ENCODE data around the gene SNX1.
"Not testable (repeated sequence)": the region's sequence is repeated elsewhere in the genome, so short reads cannot be mapped to it uniquely, and the experiment has no call there.

Gene SNX1

GRCh38 chr15:64073496-64073895 is 22.3 kb upstream of the SNX1 start:
- not testable (repeated sequence) for DNase-seq (ENCODE audit: low spot score)

DNA sequence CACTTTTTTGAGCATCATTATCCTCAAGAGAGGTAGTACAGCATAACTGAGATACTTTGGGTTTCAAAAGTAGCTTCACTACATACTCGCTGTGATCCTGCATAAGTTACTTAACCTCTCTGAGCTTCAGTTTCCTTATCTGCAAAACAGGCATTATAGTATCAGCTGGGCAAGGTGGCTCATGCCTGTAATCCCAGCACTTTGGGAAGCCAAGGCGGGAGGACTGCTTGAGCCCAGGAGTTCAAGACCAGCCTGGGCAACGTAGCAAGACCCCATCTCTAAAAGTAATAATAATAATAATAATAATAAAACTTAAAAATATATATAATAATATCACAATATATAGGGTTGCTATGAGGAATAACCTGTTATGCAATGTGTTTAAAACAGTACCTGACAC is 13.0 kb upstream of the SNX1 start:
- no peak for DNase-seq (ENCODE audit: low spot score)

DNA sequence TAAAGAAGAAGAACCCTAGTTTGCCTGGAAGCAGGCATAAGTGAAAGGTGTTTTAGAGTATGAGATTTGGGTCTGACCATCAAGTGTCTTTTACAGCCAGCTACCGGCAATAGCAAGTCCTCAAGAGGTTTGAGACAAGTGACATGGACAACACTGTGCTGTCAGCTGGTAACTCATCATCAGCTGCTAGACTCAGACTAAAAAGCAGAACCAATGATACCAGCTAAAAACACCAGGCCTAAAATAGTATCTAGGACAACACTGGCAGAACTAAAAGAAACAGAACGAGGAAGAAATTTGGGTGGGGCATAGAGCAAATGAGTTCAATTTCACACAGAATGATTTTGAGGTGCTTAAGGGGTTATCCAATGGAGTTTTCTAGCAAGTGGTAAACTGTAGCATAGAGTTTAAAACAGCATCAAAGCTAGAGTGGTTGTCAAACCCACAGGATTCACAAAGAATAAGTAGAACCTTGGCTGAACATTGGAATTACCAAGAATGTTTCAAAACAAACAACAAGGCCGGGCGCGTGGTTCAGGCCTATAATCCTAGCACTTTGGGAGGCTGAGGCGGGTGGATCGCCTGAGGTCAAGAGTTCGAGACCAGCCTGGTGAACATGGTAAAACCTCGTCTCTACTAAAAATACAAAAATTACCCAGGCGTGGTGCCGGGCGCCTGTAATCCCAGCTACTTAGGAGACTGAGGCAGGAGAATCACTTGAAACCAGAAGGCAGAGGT is 6.1 kb upstream of the SNX1 start:
- DNase-seq (ENCODE audit: low spot score) = no peak

GRCh38 chr15:64090527-64090926 is 5.3 kb upstream of the SNX1 start:
- DNase-seq (ENCODE audit: low spot score) = no peak

GRCh38 chr15:64092075-64092820 is 3.5 kb upstream of the SNX1 start:
- DNase-seq (ENCODE audit: low spot score) = no peak

DNA sequence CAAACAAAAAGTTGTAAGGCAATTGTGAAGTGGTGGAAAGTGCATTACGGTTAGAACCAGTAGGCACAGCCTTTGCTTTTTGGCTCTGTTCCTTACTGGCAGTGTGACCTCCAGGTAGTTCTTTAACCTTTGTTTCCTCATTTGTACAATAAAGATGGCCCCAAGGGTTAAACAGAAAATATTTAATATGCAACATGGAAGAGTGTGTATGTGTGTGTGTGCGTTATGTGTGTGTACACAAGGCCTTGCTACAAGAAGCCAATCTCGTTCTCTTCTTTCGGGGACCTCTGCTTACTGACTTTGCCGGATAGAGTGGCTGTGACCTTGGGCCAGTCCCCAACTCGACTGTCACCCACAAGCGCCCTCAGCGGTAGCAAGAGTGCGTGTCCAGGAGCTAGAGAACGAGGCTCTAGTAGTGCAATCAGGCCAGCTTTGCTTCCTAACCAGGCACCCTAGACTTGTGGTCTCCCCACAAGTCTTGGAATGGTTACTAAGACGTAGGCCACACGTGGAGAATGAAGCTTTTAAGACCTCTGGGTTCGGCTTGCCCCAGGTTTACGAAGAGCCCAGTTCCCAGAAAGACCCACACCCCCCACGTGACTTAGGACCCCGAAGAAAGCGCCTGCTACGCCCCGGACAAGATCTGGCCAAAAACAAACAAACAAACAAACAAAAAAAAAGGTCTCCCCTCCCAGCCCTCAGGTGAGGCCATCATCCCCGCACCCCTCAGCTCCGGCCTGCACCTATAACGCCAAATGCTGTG is 2.7 kb upstream of the SNX1 start:
- no peak for DNase-seq (ENCODE audit: low spot score)

DNA sequence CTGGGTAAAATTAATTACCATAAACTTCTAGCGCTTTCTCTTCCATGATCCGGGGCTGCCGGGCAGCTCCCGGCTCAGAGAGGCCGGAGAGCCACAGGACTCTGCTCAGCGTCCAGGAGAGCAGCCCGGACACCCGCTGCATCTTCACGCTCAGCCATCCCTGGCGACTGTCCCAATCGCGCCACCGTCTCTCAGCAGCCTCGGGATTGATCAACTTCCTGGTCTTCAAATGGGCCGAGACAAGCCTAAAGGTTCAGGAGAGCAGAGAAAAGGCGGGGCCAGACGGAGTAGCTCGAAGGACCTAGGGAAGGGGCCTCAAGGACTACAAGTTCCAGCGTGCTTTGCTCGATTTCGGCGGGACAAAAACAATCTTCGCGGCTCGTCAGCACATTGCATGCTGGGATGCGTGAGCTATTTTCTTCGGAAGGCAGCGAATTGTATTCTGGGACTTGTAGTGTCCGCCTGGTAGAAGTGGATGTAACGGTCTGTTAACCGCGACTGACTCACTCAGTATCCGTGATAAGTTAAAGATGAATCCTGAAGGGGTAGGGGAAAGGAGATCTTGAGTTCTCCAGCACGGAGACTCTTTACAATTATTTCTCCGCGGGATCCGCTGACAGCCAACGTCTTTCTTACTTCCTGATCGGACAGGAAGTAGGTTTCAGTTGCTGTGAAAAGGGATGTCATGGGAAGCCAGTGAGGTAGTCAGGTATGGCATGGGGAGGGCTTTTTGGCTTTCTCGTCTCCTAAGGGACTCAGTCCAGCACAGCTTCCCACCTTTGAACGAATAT is 2.0 kb upstream of the SNX1 start, which contains the start of gene CIAO2A:
CIAO2A (minus strand) TSS at position 212 of the 791 bp plus-strand sequence; CDS start at position 142, 70 bp downstream.
- DNase-seq (ENCODE audit: low spot score) = peak; percentile 99

DNA sequence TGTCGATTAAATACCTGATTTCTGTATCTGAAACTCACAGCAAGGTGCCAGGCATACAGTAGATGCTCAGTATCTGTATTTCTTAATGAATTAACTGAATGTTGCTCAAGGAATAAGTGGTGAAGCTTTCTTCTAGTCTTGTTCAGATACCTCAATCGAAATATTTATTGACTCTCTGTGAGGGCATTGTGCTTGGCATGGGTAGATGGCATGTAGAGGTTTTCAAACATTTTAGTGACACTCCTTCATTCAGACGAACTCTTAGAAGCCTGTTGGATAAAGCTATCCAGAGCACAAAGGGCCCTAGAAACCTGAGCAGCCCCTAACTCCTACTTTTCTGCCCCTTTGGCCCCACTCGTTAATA is 369 bp upstream of the SNX1 start:
- DNase-seq (ENCODE audit: low spot score) = no peak

DNA sequence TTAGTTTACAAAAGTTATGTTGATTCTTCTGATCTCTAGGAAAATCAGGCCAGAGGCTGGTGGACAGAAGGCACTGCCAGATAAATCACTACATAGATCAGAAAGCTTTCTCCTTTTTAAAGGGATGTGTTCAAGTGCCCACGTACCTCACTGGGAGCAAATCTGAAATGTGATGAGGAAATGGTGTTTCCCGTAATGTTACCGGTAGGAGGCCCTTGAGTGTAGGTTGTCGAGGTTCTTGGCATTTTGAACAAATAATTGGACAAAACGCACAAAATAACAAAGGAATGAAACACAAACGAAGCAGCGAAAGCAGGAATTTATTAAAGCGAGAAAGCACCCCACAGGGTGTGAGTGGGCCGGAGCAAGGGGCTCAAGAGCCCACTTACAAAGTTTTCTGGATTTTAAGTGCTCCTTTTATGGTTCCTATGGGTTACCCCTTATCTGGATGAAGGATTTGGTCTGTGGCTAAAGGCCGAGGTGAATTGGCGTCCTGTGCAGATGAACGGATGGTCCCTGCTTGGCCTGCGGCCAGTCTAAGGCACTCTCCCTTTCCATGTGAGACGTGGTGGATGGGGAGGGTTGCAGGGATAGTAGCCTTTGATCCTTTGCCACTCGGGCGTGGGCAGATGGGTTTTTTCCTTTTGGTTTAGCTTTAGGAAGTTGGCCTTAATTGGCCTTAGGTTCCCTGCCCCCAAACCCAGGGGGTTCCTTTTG is 1.0 kb downstream of the SNX1 start:
- DNase-seq (ENCODE audit: low spot score) = no peak

GRCh38 chr15:64099379-64099778 is 3.6 kb downstream of the SNX1 start:
- DNase-seq (ENCODE audit: low spot score) = no peak

- DNase-seq (ENCODE audit: low spot score) = no peak
Observed at GRCh38 chr15:64100958-64101357, 5.2 kb downstream of the SNX1 start.

GRCh38 chr15:64102497-64102896 is 6.7 kb downstream of the SNX1 start:
- no peak for DNase-seq (ENCODE audit: low spot score)

GRCh38 chr15:64105113-64105704 is 9.4 kb downstream of the SNX1 start:
- DNase-seq (ENCODE audit: low spot score) = no peak

- DNase-seq (ENCODE audit: low spot score) = no peak
Observed at GRCh38 chr15:64107337-64107736, 11.6 kb downstream of the SNX1 start.

DNA sequence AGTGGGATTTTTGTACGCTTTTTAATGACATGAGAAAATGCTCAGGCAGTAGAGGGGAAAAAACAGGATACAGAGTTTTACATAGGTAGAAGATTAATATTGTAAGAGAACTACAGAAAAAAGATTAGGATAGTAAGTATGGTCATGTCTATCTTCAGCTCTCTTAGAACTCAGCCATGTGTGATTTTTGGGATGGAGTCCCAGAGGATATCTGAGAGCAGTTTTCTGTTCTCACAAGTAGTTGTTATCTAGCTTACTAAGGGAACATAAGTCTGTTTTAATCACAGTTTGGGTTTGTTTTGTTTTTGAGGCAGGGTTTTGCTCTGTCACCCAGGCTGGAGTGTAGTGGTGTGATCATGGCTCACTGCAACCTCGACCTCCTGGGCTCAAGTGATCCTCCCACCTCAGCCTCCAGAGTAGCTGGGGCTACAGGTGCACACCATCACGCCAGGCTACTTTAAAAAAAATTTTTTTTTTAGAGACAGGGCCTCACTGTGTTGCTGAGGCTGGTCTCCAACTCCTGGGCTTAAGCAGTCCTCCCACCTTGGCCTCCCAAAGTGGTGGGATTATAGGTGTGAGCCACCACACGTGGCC is 14.4 kb downstream of the SNX1 start:
- DNase-seq (ENCODE audit: low spot score) = not testable (repeated sequence)

DNA sequence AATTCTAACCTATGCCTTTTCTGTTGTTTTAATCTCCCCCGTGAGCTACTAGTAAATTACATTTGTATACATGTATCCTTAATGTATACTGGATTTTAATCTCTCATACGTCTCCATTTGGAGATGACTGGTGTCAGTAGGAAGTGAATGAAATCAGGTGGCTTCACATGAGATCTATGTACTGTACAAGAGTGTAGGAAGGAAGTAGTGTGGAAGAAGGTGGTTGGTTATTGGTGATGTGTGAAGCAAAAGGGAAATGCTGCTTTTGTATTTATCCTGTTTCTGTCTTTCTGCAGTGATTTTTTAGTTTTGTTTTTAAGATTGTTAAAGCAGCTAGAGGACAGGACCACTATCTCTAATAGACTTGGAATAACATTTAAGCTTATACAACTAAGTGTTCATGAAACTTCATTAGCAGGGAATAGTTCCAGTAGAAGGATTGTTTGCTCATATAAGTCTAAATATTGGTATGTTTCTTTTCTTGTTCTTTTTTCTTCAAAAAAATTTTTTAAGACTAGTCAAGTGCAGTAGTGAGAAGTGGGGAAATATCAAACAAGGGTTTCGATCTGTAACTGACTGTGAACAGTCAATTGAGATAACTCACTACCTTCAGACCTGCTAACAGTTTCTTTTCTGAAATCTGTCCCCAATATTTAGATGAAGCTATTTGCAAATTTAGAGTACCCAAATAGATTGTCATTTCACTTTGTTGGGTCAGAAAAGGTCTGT is 15.3 kb downstream of the SNX1 start:
- DNase-seq (ENCODE audit: low spot score) = no peak

DNA sequence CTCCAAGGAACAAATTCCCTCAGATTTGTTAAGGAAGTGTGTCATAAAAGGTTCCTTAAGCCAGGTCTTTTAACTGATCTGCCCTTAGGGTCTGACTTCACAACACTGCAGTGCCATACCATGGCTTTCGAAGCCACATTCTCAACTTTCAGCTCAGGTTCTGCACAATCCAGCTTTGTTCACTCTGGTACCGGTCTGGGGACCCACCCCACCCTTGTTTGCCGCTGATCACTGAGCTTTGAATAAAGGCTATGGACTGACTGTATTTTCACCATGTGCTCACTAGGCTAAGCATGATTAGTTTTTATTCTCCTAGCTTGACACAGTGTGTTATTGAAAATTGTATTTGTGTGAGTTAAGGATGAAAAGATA is 15.9 kb downstream of the SNX1 start:
- no peak for DNase-seq (ENCODE audit: low spot score)

DNA sequence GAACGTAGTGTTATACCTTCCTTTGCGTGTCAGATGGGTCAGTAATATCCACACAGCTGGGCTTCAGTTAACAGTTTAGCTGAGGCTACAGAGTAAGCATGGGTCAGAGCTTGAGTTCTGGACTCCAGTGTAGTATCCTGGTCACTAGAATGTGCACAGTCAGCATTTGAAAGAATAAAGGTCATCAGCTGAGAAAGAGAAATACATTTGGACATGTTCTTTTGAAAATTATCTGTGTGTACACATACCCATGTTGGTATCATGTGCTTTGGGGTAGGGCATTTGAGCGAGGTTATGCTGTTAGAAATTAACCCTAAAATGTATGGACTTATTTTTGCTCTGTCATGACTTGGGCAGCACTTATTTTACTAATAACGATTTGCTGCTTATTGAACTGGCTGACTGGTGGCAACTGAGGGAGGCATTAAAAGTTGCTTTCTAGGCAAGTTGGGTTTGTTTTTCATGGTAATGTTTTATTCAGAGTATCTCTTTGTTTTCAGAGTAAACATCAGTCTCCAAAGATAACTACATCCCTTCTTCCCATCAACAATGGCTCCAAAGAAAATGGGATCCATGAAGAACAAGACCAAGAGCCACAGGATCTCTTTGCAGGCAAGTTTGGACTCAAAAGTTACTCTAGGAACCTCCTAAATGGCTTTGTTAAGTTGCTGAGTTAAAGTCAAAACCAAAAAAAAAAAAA is 16.4 kb downstream of the SNX1 start:
- DNase-seq (ENCODE audit: low spot score) = no peak

- no peak for DNase-seq (ENCODE audit: low spot score)
Observed at GRCh38 chr15:64112904-64113303, 17.1 kb downstream of the SNX1 start.

Measured in putamen (tissue), 1 donor.